ENCODE results near the gene AP1S3.
A peak's percentile ranks its signal among the peaks of the same experiment; 100 is the strongest.
"Not testable (repeated sequence)": the region's sequence is repeated elsewhere in the genome, so short reads cannot be mapped to it uniquely, and the experiment has no call there.

AP1S3 gene

DNA sequence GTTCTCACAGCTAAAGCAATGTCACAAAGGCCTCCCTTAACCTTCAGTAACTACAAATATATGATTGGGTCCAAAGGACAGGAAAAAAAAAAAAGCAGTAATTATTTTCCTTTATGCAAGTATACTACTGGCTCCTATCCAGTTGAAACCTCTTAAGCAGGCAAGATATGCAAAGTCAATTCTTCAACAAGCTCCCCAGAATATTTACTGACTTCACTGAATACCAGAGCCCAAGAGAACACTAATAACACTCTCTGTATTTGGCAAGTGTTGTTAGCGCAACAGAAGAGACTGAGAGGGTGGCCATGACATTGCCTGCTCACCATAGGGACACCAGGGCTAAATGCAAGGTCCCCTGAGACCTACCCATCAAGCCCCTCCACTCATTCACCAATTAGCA is 74.5 kb downstream of the AP1S3 start:
- H3K4me3 ChIP-seq (ENCODE audit: low read depth, low read length) = no peak overlapping the region
- H3K9me3 ChIP-seq (ENCODE audit: control insufficient read depth, insufficient read depth, low read depth, low read length) = no peaks in the 10 kb centered on the region
- no peaks in the 10 kb centered on the region; the same call in 1 of the 2 replicates for H3K4me1 ChIP-seq (ENCODE audit: control insufficient read depth, insufficient read depth, low read length)
- ChIA-PET CTCF (interaction anchor here (0.6 to 1.7 kb wide), 8 partner anchors 13 to 1887 kb away, joined by 4 to 7 read pairs (median 4); no protein-coding TSS in a partner anchor), POLR2A (no interaction called here)
- no peaks in the 10 kb centered on the region; a peak in 1 of 3 replicates for H3K36me3 ChIP-seq (ENCODE audit: control insufficient read depth in 2 of 2, insufficient read depth in 1 of 2, low read length in 2 of 2)
- H3K27ac ChIP-seq (ENCODE audit: extremely low read depth, low read depth, low read length) = no peak overlapping the region
- no peak for TF ChIP-seq ZNF266 (tag by site-specific recombination; IDR thresholded peaks at IDR 0.05; ENCODE audit: low read depth)
- TF ChIP-seq ZNF157 (tag by site-specific recombination; IDR thresholded peaks at IDR 0.05) = no peak
- TF ChIP-seq, protein P1, sequence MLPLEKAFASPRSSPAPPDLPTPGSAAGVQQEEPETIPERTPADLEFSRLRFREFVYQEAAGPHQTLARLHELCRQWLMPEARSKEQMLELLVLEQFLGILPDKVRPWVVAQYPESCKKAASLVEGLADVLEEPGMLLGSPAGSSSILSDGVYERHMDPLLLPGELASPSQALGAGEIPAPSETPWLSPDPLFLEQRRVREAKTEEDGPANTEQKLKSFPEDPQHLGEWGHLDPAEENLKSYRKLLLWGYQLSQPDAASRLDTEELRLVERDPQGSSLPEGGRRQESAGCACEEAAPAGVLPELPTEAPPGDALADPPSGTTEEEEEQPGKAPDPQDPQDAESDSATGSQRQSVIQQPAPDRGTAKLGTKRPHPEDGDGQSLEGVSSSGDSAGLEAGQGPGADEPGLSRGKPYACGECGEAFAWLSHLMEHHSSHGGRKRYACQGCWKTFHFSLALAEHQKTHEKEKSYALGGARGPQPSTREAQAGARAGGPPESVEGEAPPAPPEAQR (tag by site-specific recombination; IDR thresholded peaks at IDR 0.05) = no peak
- no peak for TF ChIP-seq RBAK (tag by site-specific recombination; IDR thresholded peaks at IDR 0.05)
- TF ChIP-seq, protein P2, sequence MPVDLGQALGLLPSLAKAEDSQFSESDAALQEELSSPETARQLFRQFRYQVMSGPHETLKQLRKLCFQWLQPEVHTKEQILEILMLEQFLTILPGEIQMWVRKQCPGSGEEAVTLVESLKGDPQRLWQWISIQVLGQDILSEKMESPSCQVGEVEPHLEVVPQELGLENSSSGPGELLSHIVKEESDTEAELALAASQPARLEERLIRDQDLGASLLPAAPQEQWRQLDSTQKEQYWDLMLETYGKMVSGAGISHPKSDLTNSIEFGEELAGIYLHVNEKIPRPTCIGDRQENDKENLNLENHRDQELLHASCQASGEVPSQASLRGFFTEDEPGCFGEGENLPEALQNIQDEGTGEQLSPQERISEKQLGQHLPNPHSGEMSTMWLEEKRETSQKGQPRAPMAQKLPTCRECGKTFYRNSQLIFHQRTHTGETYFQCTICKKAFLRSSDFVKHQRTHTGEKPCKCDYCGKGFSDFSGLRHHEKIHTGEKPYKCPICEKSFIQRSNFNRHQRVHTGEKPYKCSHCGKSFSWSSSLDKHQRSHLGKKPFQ (tag by site-specific recombination; IDR thresholded peaks at IDR 0.05) = no peak
- no peak for TF ChIP-seq ZNF239 (tag by site-specific recombination; IDR thresholded peaks at IDR 0.05)
- TF ChIP-seq ZEB2 (tag by site-specific recombination; IDR thresholded peaks at IDR 0.05) = no peak
- TF ChIP-seq, protein P3, sequence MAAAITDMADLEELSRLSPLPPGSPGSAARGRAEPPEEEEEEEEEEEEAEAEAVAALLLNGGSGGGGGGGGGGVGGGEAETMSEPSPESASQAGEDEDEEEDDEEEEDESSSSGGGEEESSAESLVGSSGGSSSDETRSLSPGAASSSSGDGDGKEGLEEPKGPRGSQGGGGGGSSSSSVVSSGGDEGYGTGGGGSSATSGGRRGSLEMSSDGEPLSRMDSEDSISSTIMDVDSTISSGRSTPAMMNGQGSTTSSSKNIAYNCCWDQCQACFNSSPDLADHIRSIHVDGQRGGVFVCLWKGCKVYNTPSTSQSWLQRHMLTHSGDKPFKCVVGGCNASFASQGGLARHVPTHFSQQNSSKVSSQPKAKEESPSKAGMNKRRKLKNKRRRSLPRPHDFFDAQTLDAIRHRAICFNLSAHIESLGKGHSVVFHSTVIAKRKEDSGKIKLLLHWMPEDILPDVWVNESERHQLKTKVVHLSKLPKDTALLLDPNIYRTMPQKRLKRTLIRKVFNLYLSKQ (tag by site-specific recombination; IDR thresholded peaks at IDR 0.05; ENCODE audit: borderline replicate concordance) = no peak
- TF ChIP-seq ZNF433 (tag by site-specific recombination; IDR thresholded peaks at IDR 0.05; ENCODE audit: low read depth) = no peak

DNA sequence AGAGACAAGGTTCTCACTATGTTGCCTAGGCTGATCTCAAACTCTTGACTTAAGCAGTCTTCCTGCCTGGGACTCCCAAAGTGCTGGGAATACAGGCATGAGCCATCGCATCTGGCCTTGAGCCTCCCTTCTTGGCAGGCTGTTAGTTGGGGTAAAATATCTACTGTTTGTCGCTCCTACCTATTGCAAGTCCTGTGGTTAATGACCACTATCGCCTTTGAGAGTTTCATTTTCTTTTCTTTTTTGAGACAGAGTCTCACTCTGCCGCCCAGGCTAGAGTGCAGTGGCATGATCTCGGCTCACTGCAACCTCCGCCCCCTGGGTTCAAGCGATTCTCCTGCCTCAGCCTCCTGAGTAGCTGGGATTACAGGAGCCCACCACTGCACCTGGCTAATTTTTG is 75.6 kb downstream of the AP1S3 start:
- H3K36me3 ChIP-seq (ENCODE audit: control insufficient read depth in 2 of 2, insufficient read depth in 1 of 2, low read length in 2 of 2); H3K9me3 ChIP-seq (ENCODE audit: control insufficient read depth, insufficient read depth, low read depth, low read length); H3K4me1 ChIP-seq (ENCODE audit: control insufficient read depth, insufficient read depth, low read length); POLR2A ChIA-PET; H3K4me3 ChIP-seq (ENCODE audit: low read depth, low read length); H3K27ac ChIP-seq (ENCODE audit: extremely low read depth, low read depth, low read length): not testable (repeated sequence)
- CTCF ChIA-PET = interaction anchor here (0.7 to 1.6 kb wide), 3 partner anchors 35 to 223 kb away, joined by 3 to 4 read pairs (median 4); no protein-coding TSS in a partner anchor

DNA sequence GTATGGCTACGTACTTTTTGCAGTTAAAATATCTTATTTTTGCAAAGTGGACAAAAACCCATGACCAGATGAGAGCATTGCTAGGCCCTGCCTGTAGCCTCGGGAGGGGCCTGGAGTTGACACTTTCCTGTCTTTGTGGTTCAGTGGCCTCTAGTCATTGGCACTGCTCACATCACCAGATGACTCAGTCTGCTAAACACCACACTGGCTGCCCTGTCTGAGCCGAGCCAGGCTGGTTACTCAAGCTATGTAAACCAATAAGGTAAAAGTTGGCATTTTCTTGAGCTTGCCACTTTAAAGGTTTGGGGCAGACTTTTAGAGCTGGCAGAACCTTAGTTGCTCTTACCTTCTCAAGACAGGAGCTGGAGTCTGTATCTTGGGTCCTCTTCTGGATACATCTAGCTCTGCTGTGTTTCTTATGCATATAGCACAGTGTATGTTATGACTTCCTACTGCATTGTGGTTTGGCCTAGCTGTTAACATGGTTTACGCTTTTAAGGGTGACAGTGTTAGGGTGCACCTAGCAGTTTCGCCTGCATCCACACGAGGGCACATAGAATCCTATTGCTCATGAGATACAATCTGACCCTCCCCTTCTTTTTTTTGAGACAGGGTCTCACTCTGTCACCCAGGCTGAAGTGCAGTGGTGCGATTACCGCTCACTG is 76.4 kb downstream of the AP1S3 start:
- Histone ChIP-seq H3K4me1 (ENCODE audit: control insufficient read depth, insufficient read depth, low read length) (no peaks in the 10 kb centered on the region; the same call in 1 of the 2 replicates), H3K36me3 (ENCODE audit: control insufficient read depth in 2 of 2, insufficient read depth in 1 of 2, low read length in 2 of 2) (no peaks in the 10 kb centered on the region; a peak in 1 of 3 replicates), H3K27ac (ENCODE audit: extremely low read depth, low read depth, low read length) (no peak overlapping the region), H3K9me3 (ENCODE audit: control insufficient read depth, insufficient read depth, low read depth, low read length) (no peaks in the 10 kb centered on the region), H3K4me3 (ENCODE audit: low read depth, low read length) (no peak overlapping the region)
- POLR2A ChIA-PET = no interaction called here
- CTCF ChIA-PET = interaction anchor here (0.5 to 1.6 kb wide), 7 partner anchors 12 to 222 kb away, joined by 3 to 4 read pairs (median 3); no protein-coding TSS in a partner anchor
- TF ChIP-seq ZNF155 (tag by site-specific recombination; IDR thresholded peaks at IDR 0.05) (no peak), KLF9 (tag by site-specific recombination; IDR thresholded peaks at IDR 0.05; ENCODE audit: low read depth) (no peak), ZNF16 (tag by site-specific recombination; IDR thresholded peaks at IDR 0.05; ENCODE audit: low read depth) (no peak), ZFP3 (tag by site-specific recombination; IDR thresholded peaks at IDR 0.05; ENCODE audit: low read depth) (no peak), GFI1B (tag by site-specific recombination; IDR thresholded peaks at IDR 0.05) (no peak), ZNF366 (tag by site-specific recombination; conservative IDR thresholded peaks at IDR 0.05) (no peak), ZNF571 (tag by site-specific recombination; IDR thresholded peaks at IDR 0.05) (no peak), ZNF221 (tag by site-specific recombination; IDR thresholded peaks at IDR 0.05; ENCODE audit: borderline replicate concordance) (no peak), ZNF335 (tag by site-specific recombination; conservative IDR thresholded peaks at IDR 0.05) (0 out of 2 replicates have a peak, but pooled peaks have one; percentile 23), ZIC2 (tag by site-specific recombination; IDR thresholded peaks at IDR 0.05) (no peak)
- TF ChIP-seq, protein P4, sequence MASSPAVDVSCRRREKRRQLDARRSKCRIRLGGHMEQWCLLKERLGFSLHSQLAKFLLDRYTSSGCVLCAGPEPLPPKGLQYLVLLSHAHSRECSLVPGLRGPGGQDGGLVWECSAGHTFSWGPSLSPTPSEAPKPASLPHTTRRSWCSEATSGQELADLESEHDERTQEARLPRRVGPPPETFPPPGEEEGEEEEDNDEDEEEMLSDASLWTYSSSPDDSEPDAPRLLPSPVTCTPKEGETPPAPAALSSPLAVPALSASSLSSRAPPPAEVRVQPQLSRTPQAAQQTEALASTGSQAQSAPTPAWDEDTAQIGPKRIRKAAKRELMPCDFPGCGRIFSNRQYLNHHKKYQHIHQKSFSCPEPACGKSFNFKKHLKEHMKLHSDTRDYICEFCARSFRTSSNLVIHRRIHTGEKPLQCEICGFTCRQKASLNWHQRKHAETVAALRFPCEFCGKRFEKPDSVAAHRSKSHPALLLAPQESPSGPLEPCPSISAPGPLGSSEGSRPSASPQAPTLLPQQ (tag by site-specific recombination; IDR thresholded peaks at IDR 0.05) = peak; percentile 55; the same call in 1 of the 2 replicates
- TF ChIP-seq, protein P5, sequence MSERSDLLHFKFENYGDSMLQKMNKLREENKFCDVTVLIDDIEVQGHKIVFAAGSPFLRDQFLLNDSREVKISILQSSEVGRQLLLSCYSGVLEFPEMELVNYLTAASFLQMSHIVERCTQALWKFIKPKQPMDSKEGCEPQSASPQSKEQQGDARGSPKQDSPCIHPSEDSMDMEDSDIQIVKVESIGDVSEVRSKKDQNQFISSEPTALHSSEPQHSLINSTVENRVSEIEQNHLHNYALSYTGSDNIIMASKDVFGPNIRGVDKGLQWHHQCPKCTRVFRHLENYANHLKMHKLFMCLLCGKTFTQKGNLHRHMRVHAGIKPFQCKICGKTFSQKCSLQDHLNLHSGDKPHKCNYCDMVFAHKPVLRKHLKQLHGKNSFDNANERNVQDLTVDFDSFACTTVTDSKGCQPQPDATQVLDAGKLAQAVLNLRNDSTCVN (tag by site-specific recombination; optimal IDR thresholded peaks at IDR 0.05) = no peak
- TF ChIP-seq, protein P6, sequence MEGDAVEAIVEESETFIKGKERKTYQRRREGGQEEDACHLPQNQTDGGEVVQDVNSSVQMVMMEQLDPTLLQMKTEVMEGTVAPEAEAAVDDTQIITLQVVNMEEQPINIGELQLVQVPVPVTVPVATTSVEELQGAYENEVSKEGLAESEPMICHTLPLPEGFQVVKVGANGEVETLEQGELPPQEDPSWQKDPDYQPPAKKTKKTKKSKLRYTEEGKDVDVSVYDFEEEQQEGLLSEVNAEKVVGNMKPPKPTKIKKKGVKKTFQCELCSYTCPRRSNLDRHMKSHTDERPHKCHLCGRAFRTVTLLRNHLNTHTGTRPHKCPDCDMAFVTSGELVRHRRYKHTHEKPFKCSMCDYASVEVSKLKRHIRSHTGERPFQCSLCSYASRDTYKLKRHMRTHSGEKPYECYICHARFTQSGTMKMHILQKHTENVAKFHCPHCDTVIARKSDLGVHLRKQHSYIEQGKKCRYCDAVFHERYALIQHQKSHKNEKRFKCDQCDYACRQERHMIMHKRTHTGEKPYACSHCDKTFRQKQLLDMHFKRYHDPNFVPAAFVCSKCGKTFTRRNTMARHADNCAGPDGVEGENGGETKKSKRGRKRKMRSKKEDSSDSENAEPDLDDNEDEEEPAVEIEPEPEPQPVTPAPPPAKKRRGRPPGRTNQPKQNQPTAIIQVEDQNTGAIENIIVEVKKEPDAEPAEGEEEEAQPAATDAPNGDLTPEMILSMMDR (tag by site-specific recombination; IDR thresholded peaks at IDR 0.05) = 0 out of 2 replicates have a peak, but pooled peaks have one; percentile 16

All from HEK293 (cell line).